OCI-LY7 (cell line): ENCODE data around the gene DNAAF1. TPM values are rescaled to one million over a fixed set of nuclear protein-coding genes. Genes with fewer than 3 reads are reported as not detected.

Experiments
- BruUV-seq: library from RNA; stranded (reverse); fragments of 400-500 nt; replicated peaks from 2 replicates; lab custom pipeline; 2021; lab: Mats Ljungman, UMichigan
- CTCF ChIA-PET: fragments of 300-600 bp; sonication (Branson Sonifier 250); formaldehyde crosslinking; loops from one replicate; lab custom pipeline; 2022; ENCODE audit warnings: antibody characterized with exemption; ENCODE audit not compliant: unreplicated experiment; lab: Charles Lee
- POLR2A ChIA-PET: fragments of 300-600 bp; sonication (Branson Sonifier 250); formaldehyde crosslinking; loops from one replicate; lab custom pipeline; 2022; ENCODE audit warnings: antibody characterized with exemption; lab: Charles Lee
- DNase-seq: peaks from one replicate; pipeline ENCODE4 v3.0.0-alpha.2; 2015; ENCODE audit warnings: low spot score
- H2AFZ ChIP-seq: fragments of 200-600 bp; sonication (generic), shearing (Covaris generic); 2 replicates; pipeline ENCODE4 v1.6.1; 2014; ENCODE audit warnings: mild to moderate bottlenecking, antibody characterized with exemption, low read length, moderate library complexity
- H3K27ac ChIP-seq: fragments of 200-600 bp; sonication (generic); 2 replicates; pipeline ENCODE4 v1.5.1; 2014; ENCODE audit warnings: mixed run types, low read depth, mild to moderate bottlenecking, moderate library complexity, low read length, inconsistent platforms; ENCODE audit not compliant: poor library complexity, severe bottlenecking
- H3K36me3 ChIP-seq: fragments of 200-600 bp; sonication (generic); 2 replicates; pipeline ENCODE4 v1.6.1; 2014; ENCODE audit warnings: mild to moderate bottlenecking, antibody characterized with exemption, low read length, moderate library complexity, mixed read lengths; ENCODE audit not compliant: insufficient read depth
- H3K4me1 ChIP-seq: fragments of 200-600 bp; sonication (generic); 2 replicates; pipeline ENCODE4 v1.5.1; 2014; ENCODE audit warnings: mild to moderate bottlenecking, low read length; ENCODE audit not compliant: insufficient read depth, poor library complexity, severe bottlenecking
- H3K4me2 ChIP-seq: fragments of 200-600 bp; sonication (generic); 2 replicates; pipeline ENCODE4 v1.6.1; 2014; ENCODE audit warnings: mild to moderate bottlenecking, low read length
- H3K4me3 ChIP-seq: fragments of 200-600 bp; sonication (generic); 2 replicates; pipeline ENCODE4 v1.5.1; 2014; ENCODE audit warnings: mild to moderate bottlenecking, low read depth, low read length; ENCODE audit not compliant: poor library complexity, severe bottlenecking
- H3K79me2 ChIP-seq: fragments of 200-600 bp; sonication (generic); 2 replicates; pipeline ENCODE4 v1.6.1; 2016; ENCODE audit warnings: low read depth, mild to moderate bottlenecking, low read length, moderate library complexity, mixed read lengths; ENCODE audit not compliant: insufficient read depth
- H3K9me2 ChIP-seq: fragments of 200-600 bp; sonication (generic); 2 replicates; pipeline ENCODE4 v1.6.1; 2016; ENCODE audit warnings: mild to moderate bottlenecking, low read length, mixed read lengths; ENCODE audit not compliant: insufficient read depth
- H3K9me3 ChIP-seq: fragments of 200-600 bp; sonication (generic); 2 replicates; pipeline ENCODE4 v1.6.1; 2014; ENCODE audit warnings: mild to moderate bottlenecking, mixed run types, low read length, mixed read lengths
- H4K20me1 ChIP-seq: fragments of 200-600 bp; sonication (generic); 2 replicates; pipeline ENCODE4 v1.6.1; 2014; ENCODE audit warnings: mild to moderate bottlenecking, antibody characterized with exemption, low read length, moderate library complexity, mixed read lengths; ENCODE audit not compliant: insufficient read depth
- EZH2phosphoT487 ChIP-seq: fragments of 200-600 bp; sonication (generic); IDR thresholded peaks from 2 replicates; pipeline ENCODE4 v1.6.1; 2018; ENCODE audit warnings: low read depth, borderline replicate concordance, mild to moderate bottlenecking, mixed run types, antibody characterized with exemption, low read length, moderate library complexity, mixed read lengths
- intact Hi-C: fragments of 100-400 bp; cut with micrococcal nuclease; formaldehyde crosslinking; loops from one replicate; pipeline ENCODE4 v1.10.0; 2022; ENCODE audit not compliant: unreplicated experiment
- total RNA-seq, 2 experiments: library from RNA; depleted of rRNA in 1 of 2; stranded (reverse); fragments of >200 nt in 1 of 2; shearing (Covaris generic) in 1 of 2; gene quantifications; 2 replicates each; pipeline ENCODE4 v1.2.3, GENCODE V29; 2014 to 2022
- TF ChIP-seq, protein P1 (sequence below): fragments of 200-600 bp; sonication (generic); conservative IDR thresholded peaks from 2 replicates; pipeline ENCODE4 v1.5.1; 2014; ENCODE audit warnings: mild to moderate bottlenecking, antibody characterized with exemption, low read length, moderate library complexity, mixed read lengths

The DNAAF1 gene
- total RNA-seq, 2 experiments from 2014 or later, result 0.34 TPM; not detected in 1

DNA sequence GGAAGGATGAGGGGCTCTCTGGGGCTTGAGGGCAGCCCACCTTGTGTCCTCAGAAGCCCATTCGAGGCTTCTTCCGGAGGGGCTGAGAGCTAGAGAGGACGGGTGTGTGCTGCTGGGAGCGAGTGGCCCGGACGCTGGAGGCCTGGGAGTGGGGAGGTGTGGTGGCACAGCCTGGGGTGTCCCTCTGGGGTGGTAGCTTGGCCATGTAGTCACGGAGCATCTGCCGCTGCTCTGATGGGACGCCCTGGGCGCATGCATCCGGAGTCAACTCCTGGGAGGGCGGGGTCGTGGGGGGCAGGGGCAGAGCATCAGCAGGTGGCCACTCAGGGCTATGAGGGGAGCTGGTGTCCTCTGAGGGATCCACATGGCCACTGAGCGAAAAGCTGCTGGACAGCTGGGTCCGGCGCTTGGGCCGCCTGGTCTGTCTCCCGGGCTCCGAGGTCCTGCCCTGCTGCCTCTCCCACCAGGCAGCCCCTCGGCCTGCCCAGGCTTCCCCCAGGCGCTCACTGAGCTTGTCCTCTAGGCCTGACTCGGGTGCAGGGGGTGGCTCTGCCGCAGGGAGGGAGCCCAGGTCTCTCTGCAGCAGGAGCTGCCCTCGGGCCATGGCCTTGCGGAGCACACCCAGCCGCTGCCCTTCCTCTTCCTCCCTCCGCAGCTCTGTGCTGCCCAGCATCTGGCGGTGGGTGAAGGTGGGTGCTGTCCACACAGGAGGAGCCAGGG lies 33.9 kb downstream of the DNAAF1 start:
- BruUV-seq, result no TSS peak
- H3K4me2 ChIP-seq, result no peak overlapping the region
- ChIA-PET CTCF (no interaction called here), POLR2A (no interaction called here)
- H3K27ac ChIP-seq, result no peak overlapping the region
- H3K9me3 ChIP-seq, result no peaks in the 10 kb centered on the region
- H3K79me2 ChIP-seq, result no peaks in the 10 kb centered on the region
- DNase-seq, result no peak
- intact Hi-C loops, result loop anchor here (10.0 kb wide), 1 partner anchor 224 kb away; the partner anchor contains the start of gene OSGIN1
- no peak overlapping the region for H2AFZ ChIP-seq
- TF ChIP-seq EZH2phosphoT487, result no peak
- TF ChIP-seq, protein P1, sequence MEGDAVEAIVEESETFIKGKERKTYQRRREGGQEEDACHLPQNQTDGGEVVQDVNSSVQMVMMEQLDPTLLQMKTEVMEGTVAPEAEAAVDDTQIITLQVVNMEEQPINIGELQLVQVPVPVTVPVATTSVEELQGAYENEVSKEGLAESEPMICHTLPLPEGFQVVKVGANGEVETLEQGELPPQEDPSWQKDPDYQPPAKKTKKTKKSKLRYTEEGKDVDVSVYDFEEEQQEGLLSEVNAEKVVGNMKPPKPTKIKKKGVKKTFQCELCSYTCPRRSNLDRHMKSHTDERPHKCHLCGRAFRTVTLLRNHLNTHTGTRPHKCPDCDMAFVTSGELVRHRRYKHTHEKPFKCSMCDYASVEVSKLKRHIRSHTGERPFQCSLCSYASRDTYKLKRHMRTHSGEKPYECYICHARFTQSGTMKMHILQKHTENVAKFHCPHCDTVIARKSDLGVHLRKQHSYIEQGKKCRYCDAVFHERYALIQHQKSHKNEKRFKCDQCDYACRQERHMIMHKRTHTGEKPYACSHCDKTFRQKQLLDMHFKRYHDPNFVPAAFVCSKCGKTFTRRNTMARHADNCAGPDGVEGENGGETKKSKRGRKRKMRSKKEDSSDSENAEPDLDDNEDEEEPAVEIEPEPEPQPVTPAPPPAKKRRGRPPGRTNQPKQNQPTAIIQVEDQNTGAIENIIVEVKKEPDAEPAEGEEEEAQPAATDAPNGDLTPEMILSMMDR, result no peak
- no peaks in the 10 kb centered on the region; the same call in 1 of the 2 replicates for H4K20me1 ChIP-seq
- H3K4me3 ChIP-seq, result no peak overlapping the region
- H3K9me2 ChIP-seq, result no peaks in the 10 kb centered on the region
- H3K4me1 ChIP-seq, result no peaks in the 10 kb centered on the region
- peaks cover 49% of the 10 kb centered on the region for H3K36me3 ChIP-seq

DNA sequence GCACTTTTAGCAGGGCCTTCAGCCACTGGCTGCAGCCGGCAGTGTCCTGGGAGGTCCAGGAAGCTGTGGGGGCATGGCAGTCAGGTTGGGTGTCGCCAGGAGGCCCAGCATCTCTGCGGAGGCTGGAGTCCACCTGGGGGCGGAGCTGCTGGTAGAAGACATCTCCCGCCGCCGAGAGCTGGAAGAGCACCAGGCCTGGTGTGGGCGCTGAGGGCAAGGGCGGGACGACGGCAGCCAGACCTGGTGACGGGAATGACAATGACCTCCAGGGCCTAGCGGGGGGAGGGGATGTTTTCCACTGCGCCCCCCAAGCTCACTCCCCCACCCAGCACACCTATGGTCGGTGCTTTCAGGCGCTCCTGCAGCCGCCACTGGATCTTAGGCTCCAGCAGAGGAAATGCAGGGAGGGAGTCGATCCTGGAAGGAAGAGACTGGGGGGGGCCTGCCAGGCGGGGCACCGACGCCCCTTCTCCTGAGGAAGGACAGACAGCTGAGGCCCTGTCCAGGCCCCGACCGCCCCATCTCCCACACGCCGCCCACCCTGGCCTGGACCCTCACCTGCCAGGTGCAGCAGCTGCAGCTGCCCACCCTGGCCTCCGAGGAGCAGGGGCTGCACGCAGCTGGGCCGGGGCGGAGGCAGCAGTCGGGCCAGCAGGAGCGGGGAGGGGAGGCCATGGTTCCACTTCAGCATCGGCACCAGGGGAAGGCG lies 34.7 kb downstream of the DNAAF1 start:
- no TSS peak for BruUV-seq
- no peak overlapping the region for H3K4me3 ChIP-seq
- no peak overlapping the region for H3K4me2 ChIP-seq
- ChIA-PET POLR2A (no interaction called here), CTCF (no interaction called here)
- TF ChIP-seq EZH2phosphoT487, result no peak
- TF ChIP-seq, protein P1, result no peak
- H3K9me3 ChIP-seq, result no peaks in the 10 kb centered on the region
- peaks cover 2% of the 10 kb centered on the region; the same call in 1 of the 2 replicates for H3K79me2 ChIP-seq
- no peaks in the 10 kb centered on the region for H3K9me2 ChIP-seq
- H2AFZ ChIP-seq, result no peak overlapping the region
- intact Hi-C loops, result loop anchor here (10.0 kb wide), 1 partner anchor 225 kb away; the partner anchor contains the start of gene OSGIN1
- no peaks in the 10 kb centered on the region for H3K4me1 ChIP-seq
- DNase-seq, result no peak
- H3K27ac ChIP-seq, result no peak overlapping the region
- H4K20me1 ChIP-seq, result no peaks in the 10 kb centered on the region; the same call in 1 of the 2 replicates
- H3K36me3 ChIP-seq, result peaks cover 57% of the 10 kb centered on the region
